ENCODE results near the gene LRRTM4. TPM values are rescaled to one million over a fixed set of nuclear protein-coding genes. Genes with fewer than 3 reads are reported as not detected.
"Not testable (repeated sequence)": the region's sequence is repeated elsewhere in the genome, so short reads cannot be mapped to it uniquely, and the experiment has no call there.

The LRRTM4 gene
- polyA plus RNA-seq, 3 donors = 0.68 to 1.9 (median 1.3) TPM

DNA sequence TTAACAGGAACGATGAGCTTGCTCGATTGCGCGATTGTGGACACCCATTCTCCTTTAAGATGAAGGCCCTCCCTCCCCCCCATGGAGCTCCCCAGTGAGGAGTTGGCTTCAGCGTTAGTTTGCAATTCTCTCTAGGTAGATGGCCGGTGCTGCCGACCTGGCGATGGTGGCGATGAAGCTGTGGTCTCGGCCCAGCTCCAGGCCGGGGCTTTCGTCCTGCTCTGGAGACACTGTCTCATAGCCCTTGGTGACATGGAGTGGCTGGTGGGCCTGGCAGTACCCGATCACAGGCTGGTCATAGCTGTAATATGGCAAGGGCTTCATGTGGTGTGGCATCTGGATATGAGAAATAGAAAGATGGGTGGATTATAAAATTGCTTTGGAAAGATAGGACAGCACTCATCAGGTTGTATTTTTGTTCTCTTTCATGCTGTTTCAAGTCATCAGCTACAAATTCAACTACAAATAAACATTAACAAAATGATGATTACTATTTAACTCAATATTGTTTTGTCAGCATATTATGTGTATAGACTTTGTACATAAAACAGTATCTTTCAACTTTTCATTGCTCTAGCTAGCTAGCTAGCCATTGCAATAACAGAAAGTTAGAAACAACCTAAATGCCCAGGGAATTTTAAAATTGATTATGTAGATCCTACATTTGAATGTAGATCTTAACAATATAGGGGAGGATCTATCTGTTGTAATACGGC is 773.4 kb downstream of the LRRTM4 start:
- no peak for DNase-seq (ENCODE audit: extremely low read depth in 1 of 11, low read depth in 9 of 11, low spot score in 4 of 11)

DNA sequence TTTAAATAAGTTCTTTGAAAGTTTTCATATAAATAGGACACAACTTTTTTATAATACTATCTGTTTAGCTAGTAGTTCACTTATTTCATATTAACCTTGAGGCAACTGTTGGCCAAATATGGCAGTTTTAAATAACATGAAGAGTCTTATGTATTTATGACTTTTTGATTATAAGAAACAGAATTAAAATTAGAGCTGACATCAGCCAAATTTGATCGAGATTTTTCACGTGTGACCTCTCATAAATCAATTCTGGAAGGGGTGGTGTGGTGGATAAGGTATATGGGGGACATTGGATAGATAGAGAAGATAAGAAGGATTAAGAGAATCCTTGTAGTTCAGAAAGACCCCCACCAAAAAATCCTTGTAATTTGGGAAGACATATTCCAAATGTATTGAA is 776.6 kb downstream of the LRRTM4 start:
- DNase-seq (ENCODE audit: extremely low read depth in 1 of 11, low read depth in 9 of 11, low spot score in 4 of 11) = no peak

GRCh38 chr2:76737607-76738006 is 784.6 kb downstream of the LRRTM4 start:
- DNase-seq (ENCODE audit: extremely low read depth in 1 of 11, low read depth in 9 of 11, low spot score in 4 of 11) = no peak

GRCh38 chr2:76733736-76734135 is 788.4 kb downstream of the LRRTM4 start:
- no peak for DNase-seq (ENCODE audit: extremely low read depth in 1 of 11, low read depth in 9 of 11, low spot score in 4 of 11)

GRCh38 chr2:76731157-76731556 is 791.0 kb downstream of the LRRTM4 start:
- DNase-seq (ENCODE audit: extremely low read depth in 1 of 11, low read depth in 9 of 11, low spot score in 4 of 11) = no peak

- no peak for DNase-seq (ENCODE audit: extremely low read depth in 1 of 11, low read depth in 9 of 11, low spot score in 4 of 11)
Measured at GRCh38 chr2:76730021-76730420, 792.2 kb downstream of the LRRTM4 start.

DNA sequence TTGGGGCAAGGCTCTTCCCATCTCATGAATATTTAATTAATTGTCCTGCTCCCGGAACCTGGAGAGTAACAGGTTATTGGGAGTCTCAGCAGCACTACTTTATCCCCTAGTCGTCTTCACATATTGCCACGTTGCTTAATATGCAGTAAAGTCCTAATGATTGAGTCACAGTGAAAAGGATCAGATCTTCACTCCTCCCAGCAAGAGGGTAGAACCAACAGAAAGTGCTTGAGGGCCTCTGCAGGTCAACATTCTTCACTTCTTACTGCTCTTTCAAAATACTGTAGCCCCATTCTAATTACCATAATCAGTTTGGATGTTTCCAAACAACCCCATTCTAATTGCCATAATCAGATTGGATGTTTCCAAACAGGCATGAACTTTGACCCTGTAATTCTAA is 801.0 kb downstream of the LRRTM4 start:
- no peak for DNase-seq (ENCODE audit: extremely low read depth in 1 of 11, low read depth in 9 of 11, low spot score in 4 of 11)

GRCh38 chr2:76713312-76713711 is 808.9 kb downstream of the LRRTM4 start:
- no peak for DNase-seq (ENCODE audit: extremely low read depth in 1 of 11, low read depth in 9 of 11, low spot score in 4 of 11)

GRCh38 chr2:76711490-76711889 is 810.7 kb downstream of the LRRTM4 start:
- DNase-seq (ENCODE audit: extremely low read depth in 1 of 11, low read depth in 9 of 11, low spot score in 4 of 11) = no peak

- no peak for DNase-seq (ENCODE audit: extremely low read depth in 1 of 11, low read depth in 9 of 11, low spot score in 4 of 11)
Measured at GRCh38 chr2:76700894-76701293, 821.3 kb downstream of the LRRTM4 start.

DNA sequence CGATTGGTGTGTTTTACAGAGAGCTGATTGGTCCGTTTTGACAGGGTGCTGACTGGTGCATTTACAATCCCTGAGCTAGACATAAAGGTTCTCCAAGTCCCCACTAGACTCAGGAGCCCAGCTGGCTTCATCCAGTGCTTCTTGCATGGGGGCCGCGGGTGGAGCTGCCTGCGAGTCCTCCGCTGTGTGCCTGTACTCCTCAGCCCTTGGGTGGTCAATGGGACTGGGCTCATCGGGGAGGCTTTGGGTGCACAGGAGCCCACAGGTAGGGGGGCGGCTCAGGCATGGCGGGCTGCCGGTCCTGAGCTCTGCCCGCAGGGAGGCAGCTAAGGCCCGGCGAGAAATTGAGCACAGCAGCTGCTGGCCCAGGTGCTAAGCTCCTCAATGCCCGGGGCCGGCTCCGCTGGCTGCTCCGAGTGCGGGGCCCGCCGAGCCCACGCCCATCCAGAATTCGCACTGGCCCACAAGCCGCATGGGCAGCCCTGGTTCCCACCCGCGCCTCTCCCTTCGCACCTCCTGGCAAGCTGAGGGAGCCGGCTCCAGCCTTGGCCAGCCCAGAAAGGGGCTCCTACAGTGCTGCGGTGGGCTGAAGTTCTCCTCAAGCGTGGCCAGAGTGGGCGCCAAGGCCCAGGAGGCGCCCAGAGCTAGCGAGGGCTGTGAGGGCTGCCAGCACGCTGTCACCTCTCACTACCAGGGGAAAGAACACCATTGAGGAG is 824.0 kb downstream of the LRRTM4 start:
- not testable (repeated sequence) for DNase-seq (ENCODE audit: extremely low read depth in 1 of 11, low read depth in 9 of 11, low spot score in 4 of 11)
